Neural cell (in vitro differentiated cells): Measurements from ENCODE around the gene CCDC47. TPM values are rescaled to one million over a fixed set of nuclear protein-coding genes. Genes with fewer than 3 reads are reported as not detected.

Experiments used
- H2AFZ ChIP-seq: fragments of 200-600, 300-800 bp; sonication (generic), shearing (Covaris generic); 2 replicates; pipeline ENCODE4 v1.6.0; 2014; ENCODE audit warnings: low read depth, mild to moderate bottlenecking, antibody characterized with exemption, low read length, moderate library complexity
- H3F3A ChIP-seq: fragments of 200-600 bp; shearing (Covaris generic); 2 replicates; pipeline ENCODE4 v1.6.1; 2016; ENCODE audit warnings: mild to moderate bottlenecking, moderate library complexity, mixed read lengths, antibody characterized with exemption, low read length; ENCODE audit not compliant: insufficient read depth, poor library complexity, severe bottlenecking
- H3K27ac ChIP-seq: fragments of 200-600, 300-800 bp; sonication (generic), shearing (Covaris generic); 2 replicates; pipeline ENCODE4 v1.5.1; 2014; ENCODE audit warnings: mild to moderate bottlenecking, low read length, moderate library complexity
- H3K27me3 ChIP-seq: fragments of 300-800, 200-600 bp; sonication (generic), shearing (Covaris generic); 2 replicates; pipeline ENCODE4 v1.6.0; 2014; ENCODE audit warnings: mild to moderate bottlenecking, low read depth, low read length, moderate library complexity; ENCODE audit not compliant: insufficient read depth
- H3K36me3 ChIP-seq: fragments of 300-800, 200-600 bp; sonication (generic), shearing (Covaris generic); 2 replicates; pipeline ENCODE4 v1.5.1; 2014; ENCODE audit warnings: mild to moderate bottlenecking, antibody characterized with exemption, low read length, moderate library complexity; ENCODE audit not compliant: insufficient read depth
- H3K4me2 ChIP-seq: fragments of 300-800, 200-600 bp; sonication (generic), shearing (Covaris generic); 2 replicates; pipeline ENCODE4 v1.6.0; 2014; ENCODE audit warnings: mild to moderate bottlenecking, low read length
- H3K4me3 ChIP-seq: fragments of 300-800, 200-600 bp; sonication (generic), shearing (Covaris generic); 2 replicates; pipeline ENCODE4 v1.5.1; 2014; ENCODE audit warnings: mild to moderate bottlenecking, low read length, moderate library complexity
- H3K79me2 ChIP-seq: fragments of 200-600 bp; shearing (Covaris generic); replicated peaks from 2 replicates; pipeline ENCODE4 v1.6.0; 2014; ENCODE audit warnings: mild to moderate bottlenecking, low read length, moderate library complexity; ENCODE audit not compliant: insufficient read depth
- H3K9ac ChIP-seq: fragments of 300-800, 200-600 bp; sonication (generic), shearing (Covaris generic); 2 replicates; pipeline ENCODE4 v1.6.1; 2016; ENCODE audit warnings: mild to moderate bottlenecking, low read length, mixed read lengths
- H3K9me2 ChIP-seq: fragments of 200-600 bp; shearing (Covaris generic); 2 replicates; pipeline ENCODE4 v1.6.1; 2016; ENCODE audit warnings: mild to moderate bottlenecking, low read length, mixed read lengths; ENCODE audit not compliant: insufficient read depth
- H3K9me3 ChIP-seq: fragments of 200-600, 300-800 bp; sonication (generic), shearing (Covaris generic); 2 replicates; pipeline ENCODE4 v1.6.1; 2016; ENCODE audit warnings: mild to moderate bottlenecking, mixed run types, low read length, moderate library complexity, mixed read lengths
- H4K20me1 ChIP-seq: fragments of 200-600 bp; shearing (Covaris generic); 2 replicates; pipeline ENCODE4 v1.6.1; 2016; ENCODE audit warnings: mild to moderate bottlenecking, mixed run types; ENCODE audit not compliant: insufficient read depth
- CTCF ChIP-seq: fragments of 450-650 bp; IDR thresholded peaks from 2 replicates; pipeline ENCODE4 v1.5.1; 2014; ENCODE audit warnings: antibody characterized with exemption, mild to moderate bottlenecking, moderate library complexity; ENCODE audit not compliant: poor library complexity, severe bottlenecking
- EP300 ChIP-seq: fragments of 450-650 bp; conservative IDR thresholded peaks from 2 replicates; pipeline ENCODE4 v1.6.1; 2014; ENCODE audit warnings: antibody characterized with exemption, mild to moderate bottlenecking, moderate library complexity; ENCODE audit not compliant: poor library complexity, severe bottlenecking
- EZH2 ChIP-seq: fragments of 200-600, 300-800 bp; shearing (Covaris generic), sonication (generic); IDR thresholded peaks from 2 replicates; pipeline ENCODE4 v1.6.1; 2014; ENCODE audit warnings: antibody characterized with exemption, low read length, borderline replicate concordance, mild to moderate bottlenecking; ENCODE audit not compliant: insufficient read depth, poor library complexity, severe bottlenecking
- MXI1 ChIP-seq: fragments of 450-650 bp; conservative IDR thresholded peaks from 2 replicates; pipeline ENCODE4 v1.6.1; 2014; ENCODE audit warnings: antibody characterized with exemption, mild to moderate bottlenecking; ENCODE audit not compliant: poor library complexity, severe bottlenecking
- POLR2AphosphoS5 ChIP-seq: IDR thresholded peaks from 2 replicates; pipeline ENCODE4 v1.6.1; 2012
- RAD21 ChIP-seq: fragments of 450-650 bp; conservative IDR thresholded peaks from 2 replicates; pipeline ENCODE4 v1.6.1; 2014; ENCODE audit warnings: antibody characterized with exemption, mild to moderate bottlenecking, moderate library complexity
- REST ChIP-seq: IDR thresholded peaks from 2 replicates; pipeline ENCODE4 v1.6.1; 2012; ENCODE audit warnings: borderline replicate concordance
- SMC3 ChIP-seq: fragments of 450-650 bp; conservative IDR thresholded peaks from 2 replicates; pipeline ENCODE4 v1.6.1; 2014; ENCODE audit warnings: antibody characterized with exemption, mild to moderate bottlenecking, moderate library complexity; ENCODE audit not compliant: poor library complexity
- TAF1 ChIP-seq: IDR thresholded peaks from 2 replicates; pipeline ENCODE4 v1.6.1; 2012; ENCODE audit warnings: low read depth
- polyA plus RNA-seq: library from polyadenylated mRNA; depleted of rRNA; stranded (reverse); fragments of >200 nt; gene quantifications from 2 replicates; pipeline ENCODE4 v1.2.3, GENCODE V29; 2014

The CCDC47 gene
- polyA plus RNA-seq, 1 donor from 2014 or later, result 49.3 TPM

GRCh38 chr17:63704836-63705235 is 68.6 kb downstream of the CCDC47 start:
- H3K4me2 ChIP-seq, result no peak overlapping the region
- H3K27me3 ChIP-seq, result no peaks in the 10 kb centered on the region
- no peaks in the 10 kb centered on the region for H4K20me1 ChIP-seq
- H3K9me2 ChIP-seq, result no peaks in the 10 kb centered on the region
- no peak overlapping the region for H2AFZ ChIP-seq
- TF ChIP-seq REST (no peak), RAD21 (no peak), SMC3 (no peak), TAF1 (no peak), CTCF (no peak), EZH2 (no peak), MXI1 (no peak), EP300 (no peak), POLR2AphosphoS5 (no peak)
- no peak overlapping the region for H3K4me3 ChIP-seq
- peaks cover 3% of the 10 kb centered on the region for H3K79me2 ChIP-seq
- no peak overlapping the region for H3K9ac ChIP-seq
- H3K36me3 ChIP-seq, result no peaks in the 10 kb centered on the region
- no peak overlapping the region for H3K27ac ChIP-seq
- H3F3A ChIP-seq, result no peaks in the 10 kb centered on the region
- H3K9me3 ChIP-seq, result no peaks in the 10 kb centered on the region

DNA sequence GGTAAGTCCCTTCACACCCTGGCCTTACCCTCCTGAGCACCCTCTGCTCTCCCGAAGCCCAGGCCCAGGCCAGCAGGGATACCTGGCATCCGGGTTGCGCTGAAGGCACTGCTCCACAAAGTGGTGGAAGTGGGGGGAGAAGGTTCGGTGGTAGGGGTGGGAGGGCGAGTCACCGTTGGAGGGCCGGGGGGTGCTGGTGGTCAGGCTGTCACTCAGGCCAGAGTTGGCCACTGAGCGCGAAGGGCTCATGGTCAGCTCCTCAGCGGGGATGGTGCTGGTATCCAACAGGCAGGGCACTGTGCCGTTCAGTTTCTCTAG is 69.2 kb downstream of the CCDC47 start:
- no peak overlapping the region for H3K4me2 ChIP-seq
- H3K9me3 ChIP-seq, result no peaks in the 10 kb centered on the region
- peaks cover 5% of the 10 kb centered on the region for H3K79me2 ChIP-seq
- no peaks in the 10 kb centered on the region for H3K36me3 ChIP-seq
- peak overlapping the region; percentile 7 for H3K4me3 ChIP-seq
- H4K20me1 ChIP-seq, result no peaks in the 10 kb centered on the region
- H3F3A ChIP-seq, result no peaks in the 10 kb centered on the region
- H3K27me3 ChIP-seq, result no peaks in the 10 kb centered on the region
- no peaks in the 10 kb centered on the region for H3K9me2 ChIP-seq
- TF ChIP-seq MXI1 (no peak), REST (no peak), RAD21 (no peak), SMC3 (no peak), CTCF (no peak), EZH2 (no peak), TAF1 (no peak), EP300 (no peak), POLR2AphosphoS5 (no peak)
- no peak overlapping the region for H3K27ac ChIP-seq
- no peak overlapping the region for H3K9ac ChIP-seq
- no peak overlapping the region for H2AFZ ChIP-seq
